HG03095 (cell line): ENCODE measurements around the gene BNIP5.

Experiments used
- ATAC-seq: cut with Tn5 transposase; IDR thresholded peaks from one replicate; pipeline ENCODE4 v1.9.1; 2021; ENCODE audit warnings: moderate library complexity; ENCODE audit not compliant: unreplicated experiment

Gene BNIP5

GRCh38 chr6:36326356-36326995, 10.2 kb downstream of the BNIP5 start:
- no peak for ATAC-seq

GRCh38 chr6:36324715-36325114, 12.0 kb downstream of the BNIP5 start:
- ATAC-seq, result no peak

GRCh38 chr6:36324191-36324590, 12.5 kb downstream of the BNIP5 start:
- no peak for ATAC-seq

GRCh38 chr6:36323062-36323461, 13.6 kb downstream of the BNIP5 start:
- ATAC-seq, result no peak

- ATAC-seq, result no peak
These were observed 14.1 kb downstream of the BNIP5 start for GRCh38 chr6:36322591-36322990.

- ATAC-seq, result no peak
These were observed 16.2 kb downstream of the BNIP5 start for GRCh38 chr6:36320475-36320874.

- ATAC-seq, result no peak
These were observed 16.9 kb downstream of the BNIP5 start for GRCh38 chr6:36319821-36320220.

- no peak for ATAC-seq
These were observed 17.3 kb downstream of the BNIP5 start for GRCh38 chr6:36319436-36319762.

- no peak for ATAC-seq
These were observed 17.8 kb downstream of the BNIP5 start for GRCh38 chr6:36318690-36319435.

GRCh38 chr6:36317623-36318022, 19.1 kb downstream of the BNIP5 start:
- ATAC-seq, result no peak

GRCh38 chr6:36315921-36316320, 20.8 kb downstream of the BNIP5 start:
- ATAC-seq, result no peak

- ATAC-seq, result no peak
These were observed 22.3 kb downstream of the BNIP5 start for GRCh38 chr6:36314221-36315014.

GRCh38 chr6:36313649-36313936, 23.1 kb downstream of the BNIP5 start:
- no peak for ATAC-seq

GRCh38 chr6:36312854-36313648, 23.6 kb downstream of the BNIP5 start:
- ATAC-seq, result no peak

- ATAC-seq, result no peak
These were observed 26.8 kb downstream of the BNIP5 start for GRCh38 chr6:36309900-36310299.

GRCh38 chr6:36309203-36309602, 27.5 kb downstream of the BNIP5 start:
- no peak for ATAC-seq

GRCh38 chr6:36308514-36308913, 28.2 kb downstream of the BNIP5 start:
- ATAC-seq, result no peak

GRCh38 chr6:36306375-36306774, 30.3 kb downstream of the BNIP5 start:
- ATAC-seq, result no peak

- ATAC-seq, result no peak
These were observed 30.8 kb downstream of the BNIP5 start for GRCh38 chr6:36305885-36306284.

GRCh38 chr6:36302227-36302976, 34.3 kb downstream of the BNIP5 start:
- no peak for ATAC-seq

- no peak for ATAC-seq
These were observed 34.9 kb downstream of the BNIP5 start for GRCh38 chr6:36301781-36302180.
